GM19193 (cell line): ENCODE results near the gene KRTAP10-2.

Source experiments
- POLR2A ChIP-seq: IDR thresholded peaks from 4 replicates; pipeline ENCODE4 v1.6.1; 2011; ENCODE audit not compliant: insufficient read depth, insufficient read length; ENCODE audit errors: extremely low read depth

Gene KRTAP10-2

DNA sequence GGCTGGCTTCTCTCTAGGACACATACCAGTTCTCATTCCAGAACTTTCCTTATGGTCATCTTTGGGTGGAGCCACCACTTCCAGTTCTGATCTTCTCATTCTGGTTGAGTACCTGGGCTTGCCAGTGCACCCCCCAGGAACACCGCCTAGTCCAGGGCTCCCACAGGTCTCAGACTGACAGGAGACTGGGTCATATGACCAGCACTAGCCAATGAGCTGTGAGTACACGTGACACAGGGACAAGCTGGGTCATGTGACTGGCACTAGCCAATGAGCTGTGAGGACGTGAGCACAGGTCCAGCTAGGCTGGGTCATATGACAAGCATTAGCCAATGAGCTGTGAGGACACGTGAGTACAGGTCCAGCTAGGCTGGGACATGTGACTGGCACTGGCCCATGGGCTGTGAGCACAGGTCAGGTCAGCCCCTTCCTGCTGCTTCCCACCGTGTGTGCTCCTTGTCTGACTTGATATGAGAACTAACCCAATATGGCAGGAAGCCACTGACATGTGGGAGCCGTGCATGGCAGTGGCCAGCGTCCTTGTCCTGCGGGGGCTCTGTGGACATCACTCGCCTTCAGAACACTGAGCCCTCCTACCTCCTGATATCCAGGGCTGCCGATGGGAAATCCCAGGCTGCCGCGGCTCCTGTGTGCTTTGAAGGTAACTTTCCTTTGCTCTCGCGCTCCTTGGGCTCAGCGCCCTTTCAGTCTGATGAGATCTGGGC is 34.0 kb downstream of the KRTAP10-2 start:
- no peak for TF ChIP-seq POLR2A

- TF ChIP-seq POLR2A = no peak
Observed at GRCh38 chr21:44516828-44517174, 34.5 kb downstream of the KRTAP10-2 start.

GRCh38 chr21:44516342-44516741 is 35.0 kb downstream of the KRTAP10-2 start:
- TF ChIP-seq POLR2A = no peak

- no peak for TF ChIP-seq POLR2A
Observed at GRCh38 chr21:44515359-44516165, 35.7 kb downstream of the KRTAP10-2 start.

GRCh38 chr21:44514746-44515358 is 36.5 kb downstream of the KRTAP10-2 start:
- TF ChIP-seq POLR2A = no peak

GRCh38 chr21:44514218-44514520 is 37.1 kb downstream of the KRTAP10-2 start:
- TF ChIP-seq POLR2A = no peak

GRCh38 chr21:44513389-44514217 is 37.7 kb downstream of the KRTAP10-2 start:
- no peak for TF ChIP-seq POLR2A

GRCh38 chr21:44512496-44513388 is 38.6 kb downstream of the KRTAP10-2 start:
- TF ChIP-seq POLR2A = no peak

DNA sequence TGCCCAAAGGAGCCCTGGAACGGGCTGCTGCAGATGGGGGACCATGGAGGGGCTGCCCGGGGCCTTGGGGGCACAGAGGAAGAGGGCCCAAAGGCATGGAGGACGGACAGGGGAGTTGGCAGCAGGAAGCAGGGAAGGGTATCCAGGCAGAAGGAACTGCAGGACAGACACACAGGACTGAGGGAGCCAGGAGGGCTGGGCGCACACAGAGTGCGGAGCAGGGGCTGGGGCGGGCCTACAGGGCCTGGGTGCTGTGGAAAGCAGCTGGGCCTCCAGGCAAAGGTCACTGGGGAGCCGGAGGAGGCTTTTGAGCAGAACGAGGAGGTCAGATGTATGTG is 39.4 kb downstream of the KRTAP10-2 start:
- no peak for TF ChIP-seq POLR2A

GRCh38 chr21:44511219-44511937 is 39.9 kb downstream of the KRTAP10-2 start:
- TF ChIP-seq POLR2A = no peak

- TF ChIP-seq POLR2A = no peak
Observed at GRCh38 chr21:44510508-44511218, 40.6 kb downstream of the KRTAP10-2 start.

GRCh38 chr21:44510109-44510507 is 41.2 kb downstream of the KRTAP10-2 start:
- no peak for TF ChIP-seq POLR2A

- no peak for TF ChIP-seq POLR2A
Observed at GRCh38 chr21:44509539-44509938, 41.8 kb downstream of the KRTAP10-2 start.
